K562 (cell line): ENCODE results near the gene IRAG1. TPM values are rescaled to one million over a fixed set of nuclear protein-coding genes. Genes with fewer than 3 reads are reported as not detected.

ENCODE experiments used
- ATAC-seq: fragments of 200-7000 bp; cut with Tn5 transposase; 3 replicates; pipeline ENCODE4 v1.9.1; 2020; ENCODE audit warnings: moderate library complexity
- BruUV-seq: library from RNA; stranded (reverse); fragments of 400-500 nt; replicated peaks from 2 replicates; lab custom pipeline; 2021; lab: Mats Ljungman, UMichigan
- CTCF ChIA-PET: fragments of 300-600 bp; formaldehyde crosslinking; extraction: SDS; loops from one replicate; lab custom pipeline; 2021; ENCODE audit warnings: low intra/inter-chr PET ratio; lab: Yijun Ruan, JAX
- POLR2A ChIA-PET: fragments of 300-600, 350-650 bp; sonication (Branson Sonifier 250); formaldehyde crosslinking; extraction: SDS; loops from one replicate; lab custom pipeline; 2021; ENCODE audit warnings: antibody characterized with exemption, inconsistent platforms; lab: Yijun Ruan, JAX
- DNase-seq, 4 experiments: peaks; one replicate each; pipeline versions ENCODE4 v3.0.0 to v3.0.0-alpha.2; 2011 to 2018; ENCODE audit warnings: low spot score in 3 of 4, mixed read lengths in 3 of 4; ENCODE audit errors: extremely low read depth in 1 of 4
- FAIRE-seq: peaks from 2 replicates; lab custom pipeline; 2011; peaks lifted over from hg19 to GRCh38; lab: Jason Lieb, UNC
- H2AFZ ChIP-seq: 2 replicates; pipeline ENCODE4 v1.6.0; 2011; ENCODE audit warnings: low read depth, low read length, control low read depth, inconsistent platforms
- H3K27ac ChIP-seq: fragments of 200-600 bp; 3 replicates; pipeline ENCODE4 v1.8.0; 2011; ENCODE audit warnings: low read depth, mild to moderate bottlenecking, control low read depth, inconsistent platforms, low read length, moderate library complexity, mixed read lengths; ENCODE audit errors: extremely low read depth
- H3K27me3 ChIP-seq, 2 experiments: fragments of 300-600 bp in 1 of 2; 2 replicates in 1 of 2; 3 replicates in 1 of 2; pipeline versions ENCODE4 v1.6.0 to v1.8.0; 2011; ENCODE audit warnings: inconsistent platforms in 2 of 2, low read length in 2 of 2, mild to moderate bottlenecking in 1 of 2, mixed read lengths in 1 of 2, moderate library complexity in 1 of 2; ENCODE audit not compliant: control insufficient read depth in 2 of 2, insufficient read depth in 2 of 2
- H3K36me3 ChIP-seq: fragments of 300-600 bp; 3 replicates; pipeline ENCODE4 v1.8.0; 2011; ENCODE audit warnings: mild to moderate bottlenecking, low read length, inconsistent platforms; ENCODE audit not compliant: control insufficient read depth, insufficient read depth
- H3K4me1 ChIP-seq, 2 experiments: fragments of 200-600 bp in 1 of 2; replicated peaks in 1 of 2; 2 replicates in 1 of 2; 3 replicates in 1 of 2; pipeline versions ENCODE4 v1.5.1 to v1.8.0; 2011; ENCODE audit warnings: inconsistent platforms in 2 of 2, low read length in 2 of 2, mild to moderate bottlenecking in 1 of 2, mixed read lengths in 1 of 2, moderate library complexity in 1 of 2; ENCODE audit not compliant: control insufficient read depth in 2 of 2, insufficient read depth in 2 of 2
- H3K4me2 ChIP-seq: 2 replicates; pipeline ENCODE4 v1.6.1; 2011; ENCODE audit warnings: low read length, control low read depth, inconsistent platforms, mixed read lengths; ENCODE audit not compliant: insufficient read depth
- H3K4me3 ChIP-seq: fragments of 200-600 bp; sonication (generic), shearing (Covaris generic); 2 replicates; pipeline ENCODE4 v1.5.1; 2016; ENCODE audit warnings: control low read depth, inconsistent platforms
- H3K79me2 ChIP-seq: fragments of 200-600 bp; 3 replicates; pipeline ENCODE4 v1.8.0; 2011; ENCODE audit warnings: low read length, inconsistent platforms; ENCODE audit not compliant: control insufficient read depth, insufficient read depth
- H3K9ac ChIP-seq, 2 experiments: 2 replicates each; pipeline versions ENCODE4 v1.6.0 to v1.6.1; 2011; ENCODE audit warnings: low read depth in 2 of 2, low read length in 2 of 2, control low read depth in 1 of 2, inconsistent platforms in 1 of 2, mild to moderate bottlenecking in 1 of 2, mixed read lengths in 1 of 2; ENCODE audit not compliant: insufficient read depth in 1 of 2
- H3K9me1 ChIP-seq: one replicate; pipeline ENCODE4 v1.6.0; 2011; ENCODE audit warnings: inconsistent platforms, mild to moderate bottlenecking, low read length, moderate library complexity; ENCODE audit not compliant: control insufficient read depth, insufficient read depth
- H3K9me3 ChIP-seq: replicated peaks from 2 replicates; pipeline ENCODE4 v1.5.1; 2011; ENCODE audit warnings: low read depth, low read length, inconsistent platforms; ENCODE audit not compliant: control insufficient read depth, insufficient read depth
- H4K20me1 ChIP-seq: replicated peaks from 2 replicates; pipeline ENCODE4 v1.6.1; 2011; ENCODE audit warnings: low read length, inconsistent platforms, mixed read lengths; ENCODE audit not compliant: control insufficient read depth, insufficient read depth
- ASH1L ChIP-seq: fragments of 450-650 bp; IDR thresholded peaks from 2 replicates; pipeline ENCODE4 v1.6.1; 2018; ENCODE audit warnings: borderline replicate concordance, mild to moderate bottlenecking, low read depth; ENCODE audit not compliant: partially characterized antibody
- EZH2 ChIP-seq: IDR thresholded peaks from 2 replicates; pipeline ENCODE4 v1.6.1; 2012; ENCODE audit warnings: low read depth, mild to moderate bottlenecking, inconsistent platforms, low read length, borderline replicate concordance
- FOXK2 ChIP-seq, 2 experiments: fragments of 450-650 bp; IDR thresholded peaks in 1 of 2; conservative IDR thresholded peaks in 1 of 2; 2 replicates each; pipeline ENCODE4 v1.6.1; 2016; ENCODE audit warnings: low read depth in 2 of 2, mild to moderate bottlenecking in 1 of 2
- HDAC2 ChIP-seq: fragments of 450-650 bp; IDR thresholded peaks from 2 replicates; pipeline ENCODE4 v1.6.1; 2016; ENCODE audit warnings: mild to moderate bottlenecking
- NCOA1 ChIP-seq: fragments of 450-650 bp; IDR thresholded peaks from 2 replicates; pipeline ENCODE4 v1.6.1; 2016; ENCODE audit warnings: low read depth
- POLR2B ChIP-seq: fragments of 450-650 bp; IDR thresholded peaks from 2 replicates; pipeline ENCODE4 v1.6.1; 2018; ENCODE audit warnings: low read depth; ENCODE audit not compliant: partially characterized antibody
- ZNF282 ChIP-seq: sonication (generic); formaldehyde crosslinking; IDR thresholded peaks from 2 replicates; pipeline ENCODE4 v1.8.1; 2023; ENCODE audit warnings: missing genetic modification reagents
- WGBS: fragments of 100-300 bp; shearing (Covaris generic); methylation state at CpG from one replicate; pipeline ENCODE4 v1.1.6; 2016; ENCODE audit warnings: low coverage, mixed read lengths; ENCODE audit not compliant: insufficient coverage; ENCODE audit errors: missing lambda C conversion rate; 5-methylcytosine and 5-hydroxymethylcytosine counted together
- in situ Hi-C: fragments of 300-500 bp; cut with MboI; formaldehyde crosslinking; loops from 4 replicates; pipeline ENCODE4 v1.15.0; 2018; ENCODE audit warnings: inconsistent platforms, mixed read lengths
- intact Hi-C: fragments of 100-400 bp; cut with micrococcal nuclease; formaldehyde crosslinking; loops from 2 replicates; pipeline ENCODE4 v1.14.2; 2022
- polyA plus RNA-seq, 8 experiments: library from polyadenylated mRNA; depleted of rRNA in 4 of 8; stranded (reverse) in 5 of 8; unstranded in 3 of 8; fragments of >200 nt; fragmentation: Nextera tagmentation in 2 of 8; fragmentation: Illumina TruSeq in 1 of 8; extraction: Ambion mirVana in 2 of 8; extraction: Trizol in 1 of 8; gene quantifications; 2 replicates each; pipeline versions ENCODE4 v1.2.1 to v1.2.3, GENCODE V29; 2011 to 2014; ENCODE audit warnings: inconsistent platforms in 1 of 8, missing spikeins in 1 of 8
- total RNA-seq, 7 experiments: library from RNA; depleted of rRNA in 6 of 7; stranded (reverse); fragments of >200 nt in 6 of 7; fragmentation: Illumina TruSeq in 2 of 7; extraction: Trizol in 2 of 7; gene quantifications; 2 replicates each; pipeline versions ENCODE4 v1.2.1 to v1.2.3, GENCODE V29; 2011 to 2021; ENCODE audit warnings: low replicate concordance in 1 of 7
- TF ChIP-seq, protein P1 (sequence below): sonication (generic); formaldehyde crosslinking; IDR thresholded peaks from 2 replicates; pipeline ENCODE4 v1.8.1; 2023; ENCODE audit warnings: mild to moderate bottlenecking, missing genetic modification reagents
- TF ChIP-seq, protein P2 (sequence below): fragments of 250-450 bp; sonication (Bioruptor Pico); IDR thresholded peaks from 2 replicates; pipeline ENCODE4 v1.5.0; 2021; ENCODE audit warnings: mild to moderate bottlenecking, borderline replicate concordance

The IRAG1 gene
- total and polyA plus RNA-seq, 9 of the 15 experiments (the other 6 are each of a cell fraction or from before 2014, with no cell fraction given) = 0.01 to 0.22 (median 0.09) TPM; not detected in 1

DNA sequence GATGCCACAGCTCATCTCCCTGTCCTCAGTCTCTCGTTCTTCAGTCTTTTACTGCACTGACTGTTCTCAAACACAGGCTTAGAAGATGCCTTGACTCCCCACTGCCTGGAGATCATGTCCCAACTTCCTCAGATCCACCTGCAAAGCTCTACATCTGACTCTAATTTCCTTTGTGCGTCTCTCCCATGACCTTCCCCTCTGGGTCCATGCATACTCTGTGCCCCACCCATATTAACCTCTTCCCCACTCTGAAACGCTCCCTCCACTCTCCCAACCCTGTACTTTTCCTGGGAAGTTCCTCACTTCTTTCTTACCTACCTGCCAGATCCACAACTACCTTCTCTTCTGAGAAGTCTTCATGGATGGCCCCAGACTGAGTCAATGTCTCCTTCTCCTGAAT lies 16.6 kb downstream of the IRAG1 start:
- CTCF ChIA-PET = no interaction called here
- H3K79me2 ChIP-seq = no peaks in the 10 kb centered on the region
- H3K4me2 ChIP-seq = no peak overlapping the region
- H3K9me3 ChIP-seq = no peaks in the 10 kb centered on the region
- intact Hi-C loops (no loop called here), in situ Hi-C loops (no loop called here)
- 27% methylated on average over 3 of the region's 3 CpGs for whole genome bisulfite sequencing
- no TSS peak for BruUV-seq
- no peak for DNase-seq
- TF ChIP-seq POLR2B (no peak), ZNF282 (CRISPR knock-in tag) (no peak), NCOA1 (no peak), HDAC2 (no peak), ASH1L (no peak), EZH2 (no peak), FOXK2 (conservative IDR thresholded peaks at IDR 0.05 in 1 of 2, IDR thresholded peaks at IDR 0.05 in 1 of 2; ENCODE audit: low read depth in 2 of 2) (no peak)
- TF ChIP-seq, protein P1, sequence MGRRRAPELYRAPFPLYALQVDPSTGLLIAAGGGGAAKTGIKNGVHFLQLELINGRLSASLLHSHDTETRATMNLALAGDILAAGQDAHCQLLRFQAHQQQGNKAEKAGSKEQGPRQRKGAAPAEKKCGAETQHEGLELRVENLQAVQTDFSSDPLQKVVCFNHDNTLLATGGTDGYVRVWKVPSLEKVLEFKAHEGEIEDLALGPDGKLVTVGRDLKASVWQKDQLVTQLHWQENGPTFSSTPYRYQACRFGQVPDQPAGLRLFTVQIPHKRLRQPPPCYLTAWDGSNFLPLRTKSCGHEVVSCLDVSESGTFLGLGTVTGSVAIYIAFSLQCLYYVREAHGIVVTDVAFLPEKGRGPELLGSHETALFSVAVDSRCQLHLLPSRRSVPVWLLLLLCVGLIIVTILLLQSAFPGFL (CRISPR knock-in tag) = no peak
- TF ChIP-seq, protein P2, sequence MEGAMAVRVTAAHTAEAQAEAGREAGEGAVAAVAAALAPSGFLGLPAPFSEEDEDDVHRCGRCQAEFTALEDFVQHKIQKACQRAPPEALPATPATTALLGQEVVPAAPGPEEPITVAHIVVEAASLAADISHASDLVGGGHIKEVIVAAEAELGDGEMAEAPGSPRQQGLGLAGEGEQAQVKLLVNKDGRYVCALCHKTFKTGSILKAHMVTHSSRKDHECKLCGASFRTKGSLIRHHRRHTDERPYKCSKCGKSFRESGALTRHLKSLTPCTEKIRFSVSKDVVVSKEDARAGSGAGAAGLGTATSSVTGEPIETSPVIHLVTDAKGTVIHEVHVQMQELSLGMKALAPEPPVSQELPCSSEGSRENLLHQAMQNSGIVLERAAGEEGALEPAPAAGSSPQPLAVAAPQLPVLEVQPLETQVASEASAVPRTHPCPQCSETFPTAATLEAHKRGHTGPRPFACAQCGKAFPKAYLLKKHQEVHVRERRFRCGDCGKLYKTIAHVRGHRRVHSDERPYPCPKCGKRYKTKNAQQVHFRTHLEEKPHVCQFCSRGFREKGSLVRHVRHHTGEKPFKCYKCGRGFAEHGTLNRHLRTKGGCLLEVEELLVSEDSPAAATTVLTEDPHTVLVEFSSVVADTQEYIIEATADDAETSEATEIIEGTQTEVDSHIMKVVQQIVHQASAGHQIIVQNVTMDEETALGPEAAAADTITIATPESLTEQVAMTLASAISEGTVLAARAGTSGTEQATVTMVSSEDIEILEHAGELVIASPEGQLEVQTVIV = no peak
- H3K27ac ChIP-seq = no peak overlapping the region
- no peaks in the 10 kb centered on the region for H4K20me1 ChIP-seq
- peaks cover 0 to 6% of the 10 kb centered on the region in 2 experiments; a peak in 3 of 5 replicates for H3K4me1 ChIP-seq
- no peaks in the 10 kb centered on the region for H3K9me1 ChIP-seq
- FAIRE-seq = no peak
- H3K27me3 ChIP-seq = no peaks in the 10 kb centered on the region; a peak in 2 of 5 replicates
- H3K4me3 ChIP-seq = no peak overlapping the region
- H3K9ac ChIP-seq = no peak overlapping the region; a peak in 1 of 4 replicates
- H3K36me3 ChIP-seq = no peaks in the 10 kb centered on the region
- no peak for ATAC-seq
- POLR2A ChIA-PET = interaction anchor here (1.1 kb wide), 1 partner anchor 11 kb away, joined by 4 read pairs; no protein-coding TSS in a partner anchor
- H2AFZ ChIP-seq = 0 out of 2 replicates have a peak overlapping the region, but pooled peaks have one; percentile 22
